ENCODE results near the gene HDGFL1.

The HDGFL1 gene

GRCh38 chr6:22579439-22579838 lies 10.1 kb downstream of the HDGFL1 start:
- no peaks in the 10 kb centered on the region for H3K36me3 ChIP-seq (replicated peaks; ENCODE audit: low read depth, low read length)
- no peak overlapping the region for H3K27ac ChIP-seq (ENCODE audit: low read length)
- H3K27me3 ChIP-seq (ENCODE audit: low read depth, low read length): no peaks in the 10 kb centered on the region
- no peaks in the 10 kb centered on the region for H3K79me2 ChIP-seq (ENCODE audit: low read length)
- no peak overlapping the region for H3K9ac ChIP-seq (ENCODE audit: low read length)
- H2AFZ ChIP-seq (ENCODE audit: low read depth, low read length): no peak overlapping the region
- H3K4me3 ChIP-seq (ENCODE audit: low read length): no peak overlapping the region
- H4K20me1 ChIP-seq (ENCODE audit: insufficient read depth, low read length): no peaks in the 10 kb centered on the region
- TF ChIP-seq EZH2phosphoT487 (IDR thresholded peaks at IDR 0.05; ENCODE audit: low read depth): no peak
- TF ChIP-seq, protein P1, sequence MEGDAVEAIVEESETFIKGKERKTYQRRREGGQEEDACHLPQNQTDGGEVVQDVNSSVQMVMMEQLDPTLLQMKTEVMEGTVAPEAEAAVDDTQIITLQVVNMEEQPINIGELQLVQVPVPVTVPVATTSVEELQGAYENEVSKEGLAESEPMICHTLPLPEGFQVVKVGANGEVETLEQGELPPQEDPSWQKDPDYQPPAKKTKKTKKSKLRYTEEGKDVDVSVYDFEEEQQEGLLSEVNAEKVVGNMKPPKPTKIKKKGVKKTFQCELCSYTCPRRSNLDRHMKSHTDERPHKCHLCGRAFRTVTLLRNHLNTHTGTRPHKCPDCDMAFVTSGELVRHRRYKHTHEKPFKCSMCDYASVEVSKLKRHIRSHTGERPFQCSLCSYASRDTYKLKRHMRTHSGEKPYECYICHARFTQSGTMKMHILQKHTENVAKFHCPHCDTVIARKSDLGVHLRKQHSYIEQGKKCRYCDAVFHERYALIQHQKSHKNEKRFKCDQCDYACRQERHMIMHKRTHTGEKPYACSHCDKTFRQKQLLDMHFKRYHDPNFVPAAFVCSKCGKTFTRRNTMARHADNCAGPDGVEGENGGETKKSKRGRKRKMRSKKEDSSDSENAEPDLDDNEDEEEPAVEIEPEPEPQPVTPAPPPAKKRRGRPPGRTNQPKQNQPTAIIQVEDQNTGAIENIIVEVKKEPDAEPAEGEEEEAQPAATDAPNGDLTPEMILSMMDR (IDR thresholded peaks at IDR 0.05; ENCODE audit: low read depth, low read length): no peak
- H3K9me3 ChIP-seq (ENCODE audit: insufficient read depth, low read length): no peaks in the 10 kb centered on the region
- no peak overlapping the region for H3K4me2 ChIP-seq (ENCODE audit: low read length)
- no peaks in the 10 kb centered on the region for H3K4me1 ChIP-seq (ENCODE audit: low read length)

- Histone ChIP-seq H2AFZ (ENCODE audit: low read depth, low read length) (no peak overlapping the region), H3K4me2 (ENCODE audit: low read length) (no peak overlapping the region), H3K9me3 (ENCODE audit: insufficient read depth, low read length) (no peaks in the 10 kb centered on the region), H3K4me1 (ENCODE audit: low read length) (no peaks in the 10 kb centered on the region), H3K4me3 (ENCODE audit: low read length) (no peak overlapping the region), H3K79me2 (ENCODE audit: low read length) (no peaks in the 10 kb centered on the region), H3K9ac (ENCODE audit: low read length) (no peak overlapping the region), H4K20me1 (ENCODE audit: insufficient read depth, low read length) (no peaks in the 10 kb centered on the region), H3K27me3 (ENCODE audit: low read depth, low read length) (no peaks in the 10 kb centered on the region), H3K27ac (ENCODE audit: low read length) (no peak overlapping the region), H3K36me3 (replicated peaks; ENCODE audit: low read depth, low read length) (no peaks in the 10 kb centered on the region)
- no peak for TF ChIP-seq EZH2phosphoT487 (IDR thresholded peaks at IDR 0.05; ENCODE audit: low read depth)
- TF ChIP-seq, protein P1 (IDR thresholded peaks at IDR 0.05; ENCODE audit: low read depth, low read length): no peak
These were observed 11.0 kb downstream of the HDGFL1 start for GRCh38 chr6:22580337-22580736.

DNA sequence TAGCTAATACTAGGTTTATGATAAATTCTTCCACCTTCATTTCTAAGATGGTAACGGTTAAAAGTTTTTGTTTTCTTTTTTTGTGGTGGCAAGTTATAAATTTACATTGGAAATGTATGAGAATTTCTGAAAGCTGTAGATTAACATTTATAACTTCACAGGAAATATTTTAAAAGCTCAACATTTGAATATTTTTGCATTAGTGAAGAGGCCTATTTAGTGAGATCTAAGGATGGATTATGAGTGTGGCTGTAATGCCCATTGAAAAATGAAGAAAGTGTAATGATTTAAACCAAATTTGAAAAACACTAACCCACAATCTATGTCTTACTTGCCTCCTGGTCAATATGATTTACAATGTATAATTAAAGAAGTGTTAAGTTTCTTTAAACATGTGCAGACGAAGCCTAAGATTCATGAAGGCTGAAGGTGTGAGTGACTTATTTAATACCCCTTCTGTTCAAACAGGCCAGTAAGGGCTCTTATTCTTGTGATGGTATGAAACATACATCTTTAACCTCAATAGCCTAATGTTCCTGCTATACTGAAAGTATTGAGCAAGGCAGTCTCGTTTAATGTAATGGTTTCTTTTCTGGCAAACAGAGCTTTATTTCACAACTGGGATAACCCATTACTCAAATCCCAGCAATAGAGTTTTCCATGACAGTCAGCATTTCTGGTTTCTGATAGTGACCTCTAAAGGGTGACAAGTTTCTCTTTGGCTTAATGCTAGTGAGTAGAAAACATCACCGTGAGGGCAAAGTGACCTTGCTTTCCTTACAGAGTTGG lies 13.2 kb downstream of the HDGFL1 start:
- H3K4me3 ChIP-seq (ENCODE audit: low read length): no peak overlapping the region
- no peaks in the 10 kb centered on the region for H3K36me3 ChIP-seq (replicated peaks; ENCODE audit: low read depth, low read length)
- no peaks in the 10 kb centered on the region for H3K4me1 ChIP-seq (ENCODE audit: low read length)
- TF ChIP-seq EZH2phosphoT487 (IDR thresholded peaks at IDR 0.05; ENCODE audit: low read depth): no peak
- TF ChIP-seq, protein P1 (IDR thresholded peaks at IDR 0.05; ENCODE audit: low read depth, low read length): no peak
- H3K27ac ChIP-seq (ENCODE audit: low read length): no peak overlapping the region
- H3K4me2 ChIP-seq (ENCODE audit: low read length): no peak overlapping the region
- no peaks in the 10 kb centered on the region for H3K79me2 ChIP-seq (ENCODE audit: low read length)
- H4K20me1 ChIP-seq (ENCODE audit: insufficient read depth, low read length): no peaks in the 10 kb centered on the region
- H3K27me3 ChIP-seq (ENCODE audit: low read depth, low read length): no peaks in the 10 kb centered on the region
- no peaks in the 10 kb centered on the region for H3K9me3 ChIP-seq (ENCODE audit: insufficient read depth, low read length)
- H2AFZ ChIP-seq (ENCODE audit: low read depth, low read length): no peak overlapping the region
- no peak overlapping the region for H3K9ac ChIP-seq (ENCODE audit: low read length)

- no peak for TF ChIP-seq EZH2phosphoT487 (IDR thresholded peaks at IDR 0.05; ENCODE audit: low read depth)
- TF ChIP-seq, protein P1 (IDR thresholded peaks at IDR 0.05; ENCODE audit: low read depth, low read length): no peak
- no peaks in the 10 kb centered on the region for H3K9me3 ChIP-seq (ENCODE audit: insufficient read depth, low read length)
- H3K36me3 ChIP-seq (replicated peaks; ENCODE audit: low read depth, low read length): no peaks in the 10 kb centered on the region
- no peak overlapping the region for H2AFZ ChIP-seq (ENCODE audit: low read depth, low read length)
- H3K4me2 ChIP-seq (ENCODE audit: low read length): no peak overlapping the region
- H3K4me1 ChIP-seq (ENCODE audit: low read length): no peaks in the 10 kb centered on the region
- H3K4me3 ChIP-seq (ENCODE audit: low read length): no peak overlapping the region
- no peaks in the 10 kb centered on the region for H4K20me1 ChIP-seq (ENCODE audit: insufficient read depth, low read length)
- H3K9ac ChIP-seq (ENCODE audit: low read length): no peak overlapping the region
- H3K27me3 ChIP-seq (ENCODE audit: low read depth, low read length): no peaks in the 10 kb centered on the region
- H3K27ac ChIP-seq (ENCODE audit: low read length): no peak overlapping the region
- H3K79me2 ChIP-seq (ENCODE audit: low read length): no peaks in the 10 kb centered on the region
These were observed 13.9 kb downstream of the HDGFL1 start for GRCh38 chr6:22583230-22583629.

Data from OCI-LY3 (cell line).